OCI-LY3 (cell line): ENCODE results near the gene PLXDC2.

Experiments used
- CTCF ChIP-seq: fragments of 200-600, 300-600 bp; sonication (generic); IDR thresholded peaks from 2 replicates; pipeline ENCODE4 v1.5.1; 2014; ENCODE audit warnings: antibody characterized with exemption, low read length, low read depth
- EZH2phosphoT487 ChIP-seq: fragments of 200-600 bp; shearing (Covaris generic); IDR thresholded peaks from 2 replicates; pipeline ENCODE4 v1.6.1; 2018; ENCODE audit warnings: antibody characterized with exemption, mixed run types, low read depth

DNA sequence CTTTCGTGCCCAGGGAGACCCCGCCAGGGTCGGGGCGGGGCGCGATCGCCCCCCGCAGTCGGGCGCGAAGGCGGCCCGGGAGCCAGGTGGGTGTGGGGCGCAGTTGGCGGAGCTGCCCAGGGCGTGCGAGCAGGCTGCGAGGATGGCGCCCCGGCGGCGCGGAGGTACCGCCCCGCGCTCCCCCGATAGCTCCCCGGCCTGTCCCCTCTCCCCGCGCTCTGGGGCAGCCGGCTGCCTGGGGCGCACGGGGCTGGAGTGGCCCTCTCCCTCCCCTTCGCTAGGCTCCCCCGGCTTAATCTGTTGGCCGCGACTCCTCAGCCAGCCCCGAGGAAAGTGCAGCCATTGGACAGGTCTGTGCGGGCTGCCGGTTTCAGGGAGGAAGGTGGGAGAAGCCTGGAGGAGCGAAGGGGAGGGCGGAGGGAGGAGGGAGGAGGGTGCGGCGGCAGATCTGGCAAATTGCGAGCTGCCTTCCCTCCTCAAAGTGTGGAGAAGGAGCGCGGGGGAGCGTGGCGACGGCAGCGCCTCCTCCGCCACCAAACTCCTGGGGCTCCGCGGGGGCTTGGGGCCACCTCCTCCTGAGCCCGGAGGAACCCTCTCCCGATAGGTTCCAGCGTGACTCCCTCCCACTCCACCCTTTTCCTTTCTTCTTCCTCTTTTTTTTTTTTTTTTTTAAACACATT, 361 bp upstream of the PLXDC2 start:
- TF ChIP-seq CTCF (no peak), EZH2phosphoT487 (no peak)
